Neuronal stem cell (in vitro differentiated cells): ENCODE measurements around the gene ATOH8. TPM values are rescaled to one million over a fixed set of nuclear protein-coding genes. Genes with fewer than 3 reads are reported as not detected.

ENCODE experiments used
- small RNA-seq: library from polyadenylated mRNA; stranded (forward); fragments of <200 nt; extraction: miRNeasy Mini kit (QIAGEN cat#:217004); gene quantifications from one replicate; pipeline ENCODE3, GENCODE V24; 2013; ENCODE audit not compliant: insufficient read depth

The ATOH8 gene

Small RNA genes within 50 kb of the gene (small RNA-seq; reads per million reads assigned to genes)
- gene MIR6071 (not detected), gene RN7SKP83 (not detected), gene RNU1-38P (not detected)
